Astrocyte of the spinal cord (primary cell): ENCODE data around the gene NDST1.

ENCODE experiments used
- DNase-seq: peaks from one replicate; pipeline ENCODE4 v3.0.0; 2011; ENCODE audit warnings: low read depth, low spot score
- H3K4me3 ChIP-seq: 2 replicates; pipeline ENCODE4 v1.5.1; 2011; ENCODE audit warnings: low read depth, mild to moderate bottlenecking, low read length, moderate library complexity
- CTCF ChIP-seq: IDR thresholded peaks from 2 replicates; pipeline ENCODE4 v1.5.1; 2012; ENCODE audit warnings: low read depth, mild to moderate bottlenecking, low read length, inconsistent platforms
- in situ Hi-C: cut with HindIII; loops from 2 replicates; pipeline ENCODE4 v1.10.0; 2017; ENCODE audit warnings: low sequenced_read_pairs

Gene NDST1

GRCh38 chr5:150507474-150508276 lies at the start of gene NDST1:
TSS of gene NDST1 (plus strand) at chr5:150508131. CDS start at chr5:150521255, 13,124 bp downstream.
- H3K4me3 ChIP-seq: no peak within 1 kb of the TSS
- no peak for TF ChIP-seq CTCF
- no peak for DNase-seq
- in situ Hi-C loops: no loop called here

GRCh38 chr5:150458802-150459557 lies 49.0 kb upstream of the NDST1 start:
- DNase-seq: peak; percentile 52
- peak; percentile 84 for TF ChIP-seq CTCF
- no peak overlapping the region for H3K4me3 ChIP-seq
- in situ Hi-C loops: no loop called here

- no peak for TF ChIP-seq CTCF
- no peak for DNase-seq
These were observed 47.1 kb upstream of the NDST1 start for GRCh38 chr5:150460781-150461180.

GRCh38 chr5:150461231-150461630 lies 46.7 kb upstream of the NDST1 start:
- TF ChIP-seq CTCF: no peak
- DNase-seq: no peak
- in situ Hi-C loops: no loop called here
- H3K4me3 ChIP-seq: no peak overlapping the region

More at GRCh38 chr5:150460781-150461180, 47.1 kb upstream of the NDST1 start:
- in situ Hi-C loops: no loop called here
- no peak overlapping the region for H3K4me3 ChIP-seq

- no peak overlapping the region for H3K4me3 ChIP-seq
- in situ Hi-C loops: no loop called here
- no peak for DNase-seq
These were observed 43.3 kb upstream of the NDST1 start for GRCh38 chr5:150464554-150465012.

More at GRCh38 chr5:150464554-150465012, 43.3 kb upstream of the NDST1 start:
- TF ChIP-seq CTCF: no peak
